Measurements from ENCODE around the gene OR1D5.

- TF ChIP-seq POLR2A (IDR thresholded peaks at IDR 0.05; ENCODE audit: extremely low read depth, insufficient read length) (no peak), CTCF (IDR thresholded peaks at IDR 0.05; ENCODE audit: low read depth, low read length) (no peak), MYC (IDR thresholded peaks at IDR 0.05; ENCODE audit: low read depth, low read length) (no peak), MAX (IDR thresholded peaks at IDR 0.05; ENCODE audit: low read depth, low read length) (no peak)
These were observed 35.4 kb downstream of the OR1D5 start for GRCh38 chr17:3027786-3028532.
